ENCODE results near the gene NUFIP1. TPM values are rescaled to one million over a fixed set of nuclear protein-coding genes. Genes with fewer than 3 reads are reported as not detected.

Gene NUFIP1
- total and polyA plus RNA-seq, 2 of the 8 experiments (the other 6 are each of a cell fraction or from before 2014, with no cell fraction given) = 4.6 to 16.6 TPM

GRCh38 chr13:44917589-44918325 is 71.5 kb downstream of the NUFIP1 start (continued):
- TF ChIP-seq TBP (IDR thresholded peaks at IDR 0.05; ENCODE audit: low read depth, low read length) = peak; percentile 100
- no peak for TF ChIP-seq KDM5A (IDR thresholded peaks at IDR 0.05; ENCODE audit: low read length)
- TF ChIP-seq EGR1 (IDR thresholded peaks at IDR 0.05; ENCODE audit: borderline replicate concordance, low read depth, low read length) = peak; percentile 99
- peak; percentile 99 for TF ChIP-seq ASH2L (IDR thresholded peaks at IDR 0.05; ENCODE audit: low read length)
- TF ChIP-seq ATF2 (IDR thresholded peaks at IDR 0.05; ENCODE audit: low read length) = 0 out of 2 replicates have a peak, but pooled peaks have one; percentile 32
- TF ChIP-seq CTCF (IDR thresholded peaks at IDR 0.05; ENCODE audit: control extremely low read depth in 1 of 3, insufficient read depth in 1 of 3, low read depth in 1 of 3, low read length in 3 of 3) = peak; percentile 8 to 40 (median 34)
- peak; percentile 19 to 28; a peak in 2 of 4 replicates for TF ChIP-seq RAD21 (IDR thresholded peaks at IDR 0.05 in 1 of 2, conservative IDR thresholded peaks at IDR 0.05 in 1 of 2; ENCODE audit: low read depth in 2 of 2, low read length in 2 of 2)
